GM12872 (cell line): ENCODE results near the gene CRABP2.

Source experiments
- CTCF ChIP-seq: IDR thresholded peaks from 3 replicates; pipeline ENCODE4 v1.5.1; 2011; ENCODE audit warnings: low read depth, mild to moderate bottlenecking, low read length, moderate library complexity; ENCODE audit not compliant: insufficient read depth

The CRABP2 gene

GRCh38 chr1:156705918-156706656, 704 bp upstream of the CRABP2 start:
- TF ChIP-seq CTCF: peak; percentile 76

GRCh38 chr1:156704930-156705320, 458 bp downstream of the CRABP2 start:
- TF ChIP-seq CTCF: no peak

- no peak for TF ChIP-seq CTCF
These were observed 1.1 kb downstream of the CRABP2 start for GRCh38 chr1:156704166-156704711.

GRCh38 chr1:156703741-156704140, 1.6 kb downstream of the CRABP2 start:
- TF ChIP-seq CTCF: no peak

- no peak for TF ChIP-seq CTCF
These were observed 2.0 kb downstream of the CRABP2 start for GRCh38 chr1:156703336-156703735.

GRCh38 chr1:156700736-156701531, 4.4 kb downstream of the CRABP2 start:
- TF ChIP-seq CTCF: no peak

GRCh38 chr1:156698995-156699394, 6.4 kb downstream of the CRABP2 start:
- no peak for TF ChIP-seq CTCF
